Measurements from ENCODE around the gene DCHS1.

DCHS1 gene

GRCh38 chr11:6609502-6610015 is 46.0 kb downstream of the DCHS1 start:
- FAIRE-seq: no peak

GRCh38 chr11:6608726-6609501 is 46.7 kb downstream of the DCHS1 start:
- FAIRE-seq: no peak

GRCh38 chr11:6608011-6608410 is 47.6 kb downstream of the DCHS1 start:
- no peak for FAIRE-seq

- FAIRE-seq: no peak
Observed at GRCh38 chr11:6607190-6607795, 48.3 kb downstream of the DCHS1 start.

GRCh38 chr11:6606471-6607189 is 49.0 kb downstream of the DCHS1 start:
- no peak for FAIRE-seq

- no peak for FAIRE-seq
Observed at GRCh38 chr11:6604790-6605189, 50.8 kb downstream of the DCHS1 start.

- no peak for FAIRE-seq
Observed at GRCh38 chr11:6604081-6604626, 51.5 kb downstream of the DCHS1 start.

- FAIRE-seq: no peak
Observed at GRCh38 chr11:6603287-6604080, 52.1 kb downstream of the DCHS1 start, which contains the start of the genes ILK and RRP8. Gene ILK, plus strand, starts transcription at chr11:6603774. Its CDS starts 498 bp downstream, at chr11:6604272. Gene RRP8, minus strand, starts transcription at chr11:6603616. Its CDS starts 114 bp downstream, at chr11:6603502.

- no peak for FAIRE-seq
Observed at GRCh38 chr11:6602096-6602940, 53.3 kb downstream of the DCHS1 start.

- no peak for FAIRE-seq
Observed at GRCh38 chr11:6601041-6601461, 54.6 kb downstream of the DCHS1 start.

- FAIRE-seq: no peak
Observed at GRCh38 chr11:6599881-6600390, 55.7 kb downstream of the DCHS1 start.

- no peak for FAIRE-seq
Observed at GRCh38 chr11:6599449-6599848, 56.2 kb downstream of the DCHS1 start.

GRCh38 chr11:6598555-6598954 is 57.1 kb downstream of the DCHS1 start:
- no peak for FAIRE-seq

GRCh38 chr11:6596239-6596877 is 59.3 kb downstream of the DCHS1 start:
- no peak for FAIRE-seq

- no peak for FAIRE-seq
Observed at GRCh38 chr11:6594142-6594768, 61.4 kb downstream of the DCHS1 start.

- FAIRE-seq: no peak
Observed at GRCh38 chr11:6588018-6588417, 67.6 kb downstream of the DCHS1 start.

GRCh38 chr11:6587360-6587953 is 68.2 kb downstream of the DCHS1 start:
- FAIRE-seq: no peak

GRCh38 chr11:6586434-6587359 is 68.9 kb downstream of the DCHS1 start:
- FAIRE-seq: no peak
